Heart left ventricle (tissue), 13 donors: Measurements from ENCODE around the gene NIF3L1.
"Not testable (repeated sequence)": the region's sequence is repeated elsewhere in the genome, so short reads cannot be mapped to it uniquely, and the experiment has no call there.

Source experiments
- CTCF ChIP-seq, 12 donors: fragments of 200-600 bp; sonication (generic) in 4 of 12; IDR thresholded peaks; one replicate each; pipeline versions ENCODE4 v1.5.0 to v1.8.0; 2018 to 2022; ENCODE audit warnings: antibody characterized with exemption in 12 of 12, mild to moderate bottlenecking in 5 of 12
- POLR2A ChIP-seq, 2 donors: fragments of 450-650 bp; IDR thresholded peaks; one replicate each; pipeline ENCODE4 v1.6.1; 2017; ENCODE audit warnings: antibody characterized with exemption in 2 of 2, mild to moderate bottlenecking in 2 of 2, moderate library complexity in 2 of 2
- donor health status: ischemic (EF 13 %, LVEDD 7.1; RV severe dilation, severe dysfunction).
- donor health status: DM: no; HTN: yes; CAD: no.
- donor health status: DM: no; HTN: no; CAD: no.
- donor health status: ischemic (EF 25% LVEDD 6.9; RV normal size, moderate dysfunction).
- donor health status: ischemic (EF 25% LVEDD 5.7; RV mildly dilated, moderate dysfunction).
- donor health status: ischemic (EF 35%, LVEDD 5.7; RV mildly dilated, moderate dysfunction).
- donor health status: nonischemic (EF 11% LVEDD 7.7; RV severe dilation, severe dysfunction).
- donor health status: DM: yes; HTN: yes; CAD: no.
- donor health status: PGD.
- donor health status: ischemic (EF 29% LVEDD 5.4; RV normal size, mild dysfunction).
- donor health status: nonischemic (EF 23%, LVEDD 6.1; RV moderate dilation, normal function).

GRCh38 chr2:200881715-200882249, 7.4 kb upstream of the NIF3L1 start:
- not testable (repeated sequence) for TF ChIP-seq CTCF, POLR2A (IDR thresholded peaks at IDR 0.05)
